DND-41 (cell line): ENCODE measurements around the gene SPO11.

Experiments
- ATAC-seq: fragments of 200-7000 bp; cut with Tn5 transposase; 3 replicates; pipeline ENCODE4 v1.9.1; 2021; ENCODE audit warnings: low read depth; ENCODE audit not compliant: insufficient read depth
- DNase-seq: peaks from one replicate; pipeline ENCODE4 v3.0.0-alpha.2; 2020
- H2AFZ ChIP-seq: 2 replicates; pipeline ENCODE4 v1.6.0; 2012; ENCODE audit warnings: low read depth, low read length
- H3K27ac ChIP-seq: 2 replicates; pipeline ENCODE4 v1.5.1; 2012; ENCODE audit warnings: low read length, inconsistent platforms
- H3K27me3 ChIP-seq: fragments of 200-600 bp; sonication (generic); 2 replicates; pipeline ENCODE4 v1.6.0; 2012; ENCODE audit warnings: low read length, mild to moderate bottlenecking, inconsistent platforms; ENCODE audit not compliant: insufficient read depth, poor library complexity
- H3K36me3 ChIP-seq: 2 replicates; pipeline ENCODE4 v1.5.1; 2012; ENCODE audit warnings: low read length, inconsistent platforms; ENCODE audit not compliant: insufficient read depth
- H3K4me1 ChIP-seq: 2 replicates; pipeline ENCODE4 v1.5.1; 2012; ENCODE audit warnings: mild to moderate bottlenecking, low read length; ENCODE audit not compliant: insufficient read depth
- H3K4me2 ChIP-seq: 2 replicates; pipeline ENCODE4 v1.6.0; 2012; ENCODE audit warnings: mild to moderate bottlenecking, moderate library complexity, low read length, inconsistent platforms; ENCODE audit not compliant: insufficient read depth
- H3K4me3 ChIP-seq, 2 experiments: fragments of 200-600 bp in 1 of 2; shearing (Covaris generic) in 1 of 2; 2 replicates each; pipeline ENCODE4 v1.5.1; 2012 to 2016; ENCODE audit warnings: inconsistent platforms in 2 of 2, low read length in 2 of 2, mild to moderate bottlenecking in 2 of 2, low read depth in 1 of 2, moderate library complexity in 1 of 2
- H3K79me2 ChIP-seq: 2 replicates; pipeline ENCODE4 v1.6.0; 2012; ENCODE audit warnings: low read length, inconsistent platforms; ENCODE audit not compliant: insufficient read depth
- H3K9ac ChIP-seq: 2 replicates; pipeline ENCODE4 v1.6.0; 2012; ENCODE audit warnings: low read depth, mild to moderate bottlenecking, inconsistent platforms, low read length, moderate library complexity
- H3K9me3 ChIP-seq: 2 replicates; pipeline ENCODE4 v1.5.1; 2012; ENCODE audit warnings: low read length, moderate library complexity, mild to moderate bottlenecking, inconsistent platforms; ENCODE audit not compliant: insufficient read depth, severe bottlenecking
- H4K20me1 ChIP-seq: 2 replicates; pipeline ENCODE4 v1.6.0; 2012; ENCODE audit warnings: low read length; ENCODE audit not compliant: insufficient read depth
- EZH2 ChIP-seq: IDR thresholded peaks from 3 replicates; pipeline ENCODE4 v1.6.1; 2012; ENCODE audit warnings: borderline replicate concordance, low read depth, mild to moderate bottlenecking, moderate library complexity, low read length, inconsistent platforms; ENCODE audit not compliant: severe bottlenecking
- TF ChIP-seq, protein P1 (sequence below): IDR thresholded peaks from 2 replicates; pipeline ENCODE4 v1.5.1; 2012; ENCODE audit warnings: borderline replicate concordance, low read length, moderate library complexity, mild to moderate bottlenecking; ENCODE audit not compliant: poor library complexity, severe bottlenecking; ENCODE audit errors: extremely low read depth

SPO11 gene

GRCh38 chr20:57321142-57321541, 8.5 kb upstream of the SPO11 start:
- H3K9me3 ChIP-seq: no peaks in the 10 kb centered on the region
- H4K20me1 ChIP-seq: no peaks in the 10 kb centered on the region
- peaks cover 15% of the 10 kb centered on the region for H3K27me3 ChIP-seq
- no peak overlapping the region for H3K4me2 ChIP-seq
- H3K9ac ChIP-seq: no peak overlapping the region
- ATAC-seq (no peak), DNase-seq (no peak)
- H3K27ac ChIP-seq: no peak overlapping the region
- H3K4me3 ChIP-seq: no peak overlapping the region
- H2AFZ ChIP-seq: no peak overlapping the region
- TF ChIP-seq EZH2: no peak
- TF ChIP-seq, protein P1, sequence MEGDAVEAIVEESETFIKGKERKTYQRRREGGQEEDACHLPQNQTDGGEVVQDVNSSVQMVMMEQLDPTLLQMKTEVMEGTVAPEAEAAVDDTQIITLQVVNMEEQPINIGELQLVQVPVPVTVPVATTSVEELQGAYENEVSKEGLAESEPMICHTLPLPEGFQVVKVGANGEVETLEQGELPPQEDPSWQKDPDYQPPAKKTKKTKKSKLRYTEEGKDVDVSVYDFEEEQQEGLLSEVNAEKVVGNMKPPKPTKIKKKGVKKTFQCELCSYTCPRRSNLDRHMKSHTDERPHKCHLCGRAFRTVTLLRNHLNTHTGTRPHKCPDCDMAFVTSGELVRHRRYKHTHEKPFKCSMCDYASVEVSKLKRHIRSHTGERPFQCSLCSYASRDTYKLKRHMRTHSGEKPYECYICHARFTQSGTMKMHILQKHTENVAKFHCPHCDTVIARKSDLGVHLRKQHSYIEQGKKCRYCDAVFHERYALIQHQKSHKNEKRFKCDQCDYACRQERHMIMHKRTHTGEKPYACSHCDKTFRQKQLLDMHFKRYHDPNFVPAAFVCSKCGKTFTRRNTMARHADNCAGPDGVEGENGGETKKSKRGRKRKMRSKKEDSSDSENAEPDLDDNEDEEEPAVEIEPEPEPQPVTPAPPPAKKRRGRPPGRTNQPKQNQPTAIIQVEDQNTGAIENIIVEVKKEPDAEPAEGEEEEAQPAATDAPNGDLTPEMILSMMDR: no peak
- H3K36me3 ChIP-seq: no peaks in the 10 kb centered on the region
- no peaks in the 10 kb centered on the region for H3K79me2 ChIP-seq
- no peaks in the 10 kb centered on the region for H3K4me1 ChIP-seq

DNA sequence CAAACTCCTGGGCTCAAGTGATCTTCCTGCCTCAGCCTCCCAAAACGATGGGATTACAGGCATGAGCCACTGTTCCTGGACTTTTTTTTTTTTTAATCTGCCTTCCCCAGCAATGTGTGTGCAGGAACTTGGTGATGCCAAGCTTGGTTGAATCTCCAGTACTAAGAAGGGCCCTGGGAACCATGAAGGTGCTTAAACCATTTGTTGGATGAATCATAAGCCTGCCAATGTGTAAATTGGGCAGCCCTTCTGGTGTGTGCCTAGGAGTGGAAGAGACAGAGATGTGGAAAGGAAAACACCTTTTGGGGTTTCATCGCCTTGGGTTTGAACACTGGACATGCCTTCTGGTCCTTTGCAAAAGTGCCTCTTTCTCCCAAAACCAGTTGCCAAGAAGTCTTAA, 7.1 kb upstream of the SPO11 start:
- Histone ChIP-seq H3K27ac (no peak overlapping the region), H4K20me1 (0 out of 2 replicates have a peak, but pooled peaks cover 2% of the 10 kb centered on the region), H3K9me3 (no peaks in the 10 kb centered on the region), H3K36me3 (no peaks in the 10 kb centered on the region), H3K4me1 (no peaks in the 10 kb centered on the region), H3K79me2 (no peaks in the 10 kb centered on the region), H2AFZ (no peak overlapping the region), H3K27me3 (peaks cover 22% of the 10 kb centered on the region), H3K4me3 (no peak overlapping the region), H3K4me2 (no peak overlapping the region), H3K9ac (no peak overlapping the region)
- ATAC-seq (no peak), DNase-seq (no peak)
- no peak for TF ChIP-seq EZH2
- TF ChIP-seq, protein P1: no peak

DNA sequence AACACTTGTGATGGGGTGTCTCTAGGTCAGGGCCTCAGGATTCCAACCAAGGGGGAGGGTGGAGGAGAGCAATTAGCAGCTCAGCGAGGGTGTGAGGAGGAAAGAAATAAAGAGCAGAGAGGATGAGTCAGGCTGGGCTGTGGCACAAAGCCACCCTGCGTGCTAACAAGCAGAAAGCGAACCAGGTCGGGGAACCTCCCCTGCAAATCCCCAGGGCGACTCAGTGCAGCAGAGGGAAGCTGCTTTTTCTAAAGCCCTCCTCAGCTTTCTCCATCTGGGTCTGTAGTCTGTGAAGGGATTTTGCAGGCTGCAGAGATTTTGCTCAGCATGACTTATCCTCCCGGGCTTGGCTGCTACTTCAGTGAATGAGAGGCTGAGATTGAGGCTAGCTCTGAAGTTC, 6.6 kb upstream of the SPO11 start:
- Histone ChIP-seq H3K27me3 (peaks cover 22% of the 10 kb centered on the region), H3K36me3 (no peaks in the 10 kb centered on the region), H3K4me2 (no peak overlapping the region), H3K4me1 (no peaks in the 10 kb centered on the region), H3K9ac (no peak overlapping the region), H3K4me3 (no peak overlapping the region), H3K27ac (no peak overlapping the region), H4K20me1 (0 out of 2 replicates have a peak, but pooled peaks cover 2% of the 10 kb centered on the region), H2AFZ (no peak overlapping the region), H3K79me2 (no peaks in the 10 kb centered on the region), H3K9me3 (no peaks in the 10 kb centered on the region)
- ATAC-seq (no peak), DNase-seq (no peak)
- TF ChIP-seq, protein P1: no peak
- TF ChIP-seq EZH2: no peak
